ENCODE measurements around the gene FXYD1.

DNA sequence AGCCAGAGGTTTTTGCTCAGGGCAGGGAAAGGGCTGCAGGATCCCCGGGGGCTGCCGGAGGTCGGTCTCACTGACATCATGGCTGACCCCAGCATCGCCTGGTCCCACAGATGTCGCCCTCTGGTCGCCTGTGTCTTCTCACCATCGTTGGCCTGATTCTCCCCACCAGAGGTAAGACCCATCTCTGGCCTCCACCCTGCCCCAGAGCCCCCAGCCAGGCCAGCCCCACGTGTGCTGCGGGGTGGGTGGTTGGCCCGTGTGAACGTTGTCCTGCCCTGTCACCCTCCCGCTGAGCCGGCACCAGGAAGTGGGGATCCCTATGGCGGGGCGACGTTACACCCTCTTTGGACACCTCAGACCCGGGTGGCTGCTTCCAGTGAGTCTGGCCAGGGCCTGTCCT lies 16.8 kb downstream of the FXYD1 start:
- TF ChIP-seq EZH2 (IDR thresholded peaks at IDR 0.05; ENCODE audit: insufficient read depth, poor library complexity, severe bottlenecking) (no peak), EZH2phosphoT487 (IDR thresholded peaks at IDR 0.05; ENCODE audit: insufficient read depth, low read depth) (no peak)

All from GM23248 (cell line).